HG03439 (cell line): ENCODE measurements around the gene KLHL26.

Experiments
- ATAC-seq: cut with Tn5 transposase; IDR thresholded peaks from one replicate; pipeline ENCODE4 v1.9.1; 2021; ENCODE audit warnings: mild to moderate bottlenecking, moderate library complexity; ENCODE audit not compliant: unreplicated experiment

The KLHL26 gene

DNA sequence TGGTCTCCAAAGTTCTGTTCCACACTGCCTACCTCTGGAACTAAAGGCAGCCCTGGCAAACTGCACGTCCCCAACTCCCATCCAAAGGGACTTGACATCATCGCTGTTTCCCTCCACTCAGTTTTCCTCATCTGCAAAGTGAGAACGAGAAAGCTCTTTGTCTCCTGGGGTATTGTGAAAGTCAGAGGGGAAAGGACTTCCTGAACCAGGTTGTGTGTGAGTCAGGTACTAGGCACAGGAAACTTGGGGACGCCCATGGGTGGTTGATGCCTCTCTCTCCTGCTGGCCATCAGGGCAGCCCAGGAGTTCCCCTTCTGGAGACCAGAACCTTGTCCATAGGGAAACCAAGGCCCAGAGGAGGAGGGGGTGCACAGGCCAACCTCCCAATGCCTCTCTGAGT is 35.0 kb upstream of the KLHL26 start:
- ATAC-seq: no peak

DNA sequence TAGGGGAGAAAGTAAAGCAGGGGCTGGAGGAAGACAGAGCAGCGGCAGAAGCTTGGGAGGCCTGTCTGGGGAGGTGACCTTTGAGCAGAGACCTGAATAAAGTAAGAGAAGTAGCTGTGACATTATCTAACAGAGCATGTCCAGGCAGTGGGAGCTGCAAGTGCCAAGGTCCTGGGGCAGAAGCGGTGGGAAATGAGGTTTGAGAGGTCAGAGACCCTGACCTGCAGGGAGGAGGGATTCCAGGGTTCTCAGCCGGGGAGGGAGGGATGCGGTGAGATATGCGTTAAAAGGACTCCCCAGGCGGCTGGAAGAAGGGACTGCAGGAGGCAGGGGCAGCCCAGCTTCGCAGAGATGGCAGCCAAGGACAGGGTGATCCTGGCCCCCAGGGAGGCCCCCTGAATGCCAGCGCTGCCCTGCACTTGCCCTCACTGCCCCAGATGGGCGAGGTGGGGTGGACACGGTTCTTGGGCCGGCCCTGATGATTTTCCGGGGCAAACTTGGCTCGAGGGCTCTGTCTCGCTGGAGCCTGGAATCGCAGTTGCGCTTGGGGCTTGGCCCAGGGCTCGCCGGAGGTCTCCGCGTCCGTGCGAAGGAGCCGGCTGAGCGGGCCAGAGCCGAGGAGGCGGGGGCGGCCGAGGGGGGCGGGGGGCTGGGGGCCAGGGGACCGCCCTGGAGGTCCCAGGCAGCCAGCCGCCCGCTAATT is 33.4 kb upstream of the KLHL26 start:
- no peak for ATAC-seq

DNA sequence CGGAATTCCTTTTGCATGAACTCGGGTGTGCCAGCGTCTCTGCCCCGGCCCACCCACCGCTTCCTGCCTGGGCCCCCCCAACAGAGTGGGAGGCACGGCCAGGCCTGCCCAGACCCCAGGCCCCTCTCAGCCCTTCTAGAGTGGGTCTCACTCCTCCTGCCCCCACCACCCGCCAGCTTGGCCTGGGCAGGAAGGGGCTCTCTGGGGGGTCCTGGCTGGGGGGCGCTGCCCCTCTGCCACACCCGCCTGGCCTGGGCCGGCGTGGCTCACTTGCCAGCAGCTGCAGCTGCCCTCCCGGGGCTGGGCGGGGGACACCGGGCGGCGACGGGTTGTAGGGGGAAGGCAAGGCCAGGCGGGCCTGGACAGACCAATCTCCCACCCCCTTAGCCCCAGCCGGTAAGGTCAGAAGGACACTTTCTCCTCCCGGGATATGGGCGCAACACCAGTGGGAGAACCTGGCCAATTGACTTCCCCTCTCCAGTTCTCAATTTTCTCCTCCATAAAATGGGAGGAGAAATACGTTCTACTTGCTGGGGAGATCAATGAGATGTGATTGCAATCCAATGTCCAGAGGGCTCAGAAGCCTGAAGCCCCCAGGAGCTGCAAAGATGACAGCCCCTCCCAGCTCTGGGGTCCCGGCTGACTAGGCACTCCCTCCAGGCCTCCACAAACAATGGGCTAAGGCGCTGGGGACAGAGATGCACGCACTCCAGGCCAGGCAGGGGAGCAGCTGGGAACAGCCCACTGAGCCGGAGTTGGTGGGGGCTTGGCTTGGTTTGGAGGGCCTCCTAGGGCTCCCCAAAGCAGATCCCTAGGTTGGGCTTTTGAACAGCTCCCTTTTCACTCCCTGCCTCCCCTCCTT is 32.6 kb upstream of the KLHL26 start:
- ATAC-seq: no peak

DNA sequence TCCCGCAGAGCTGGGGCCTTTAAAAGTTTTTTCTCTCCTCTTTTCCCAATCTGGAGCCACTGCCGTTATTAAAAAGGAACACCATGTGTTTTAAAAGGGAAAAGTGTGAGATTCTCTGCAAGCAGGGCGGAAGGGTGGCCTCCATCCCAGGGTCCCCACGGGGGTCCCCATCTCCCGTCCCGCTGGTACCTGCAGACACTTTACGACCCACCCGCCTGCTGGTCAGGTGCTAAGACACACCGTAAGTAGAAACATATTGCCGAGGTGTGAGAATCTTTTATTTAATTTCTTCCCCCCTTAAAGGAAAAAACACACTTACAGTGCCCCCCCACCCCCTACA is 32.0 kb upstream of the KLHL26 start:
- ATAC-seq: no peak

DNA sequence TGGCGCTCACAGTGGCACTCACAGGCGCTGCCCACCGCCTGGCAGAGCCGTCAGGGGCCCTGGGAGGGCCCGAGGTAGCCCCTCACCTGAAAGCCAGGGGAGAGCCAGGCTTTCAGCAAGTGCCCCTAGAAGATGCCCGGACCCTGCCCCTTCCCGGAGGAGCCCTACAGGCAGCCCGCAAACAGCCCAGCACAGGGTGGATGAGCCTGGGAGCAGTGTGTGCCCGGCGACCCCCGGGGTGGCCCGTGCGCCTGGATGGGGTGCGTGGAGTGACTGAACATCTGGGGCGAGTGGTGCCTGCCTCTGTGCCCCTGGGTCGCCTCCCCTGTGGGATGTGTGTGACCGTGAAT is 31.7 kb upstream of the KLHL26 start:
- ATAC-seq: no peak

DNA sequence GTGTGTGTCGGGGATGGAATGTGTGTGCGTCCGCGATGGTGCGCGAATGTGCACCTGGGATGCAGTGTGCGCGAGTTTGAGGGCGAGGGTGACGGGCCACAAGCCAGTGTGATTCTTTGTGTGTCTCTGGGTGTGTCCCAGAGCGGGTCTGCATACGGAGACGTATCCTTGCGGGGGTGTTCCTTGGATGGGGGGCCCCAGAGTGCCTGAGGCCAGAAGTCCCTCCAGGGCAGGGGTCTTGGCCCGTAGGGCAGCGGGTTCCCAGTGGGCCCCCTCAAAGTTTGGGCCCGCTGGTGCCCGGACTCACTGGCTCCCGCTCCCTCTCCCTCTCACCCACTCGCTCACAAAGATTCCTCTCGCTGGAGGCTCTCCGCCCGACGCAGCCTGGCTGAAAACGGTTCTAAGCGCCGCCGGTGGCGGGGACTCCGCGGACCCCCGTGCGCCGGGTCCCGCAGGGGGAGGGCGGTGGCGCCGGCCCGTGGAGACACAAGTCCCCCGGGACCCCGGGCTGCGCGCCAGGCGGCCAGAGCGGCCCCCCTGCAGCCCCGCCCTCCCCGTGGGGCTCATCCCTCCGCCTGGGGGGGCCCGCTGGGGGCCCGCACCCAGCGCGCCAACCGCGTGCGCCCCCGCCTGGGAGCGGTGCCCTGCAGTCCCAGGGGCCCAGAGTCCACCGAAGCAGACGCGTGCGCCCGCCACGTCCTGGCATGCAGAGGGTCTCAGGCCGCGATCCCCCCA is 31.1 kb upstream of the KLHL26 start:
- no peak for ATAC-seq

DNA sequence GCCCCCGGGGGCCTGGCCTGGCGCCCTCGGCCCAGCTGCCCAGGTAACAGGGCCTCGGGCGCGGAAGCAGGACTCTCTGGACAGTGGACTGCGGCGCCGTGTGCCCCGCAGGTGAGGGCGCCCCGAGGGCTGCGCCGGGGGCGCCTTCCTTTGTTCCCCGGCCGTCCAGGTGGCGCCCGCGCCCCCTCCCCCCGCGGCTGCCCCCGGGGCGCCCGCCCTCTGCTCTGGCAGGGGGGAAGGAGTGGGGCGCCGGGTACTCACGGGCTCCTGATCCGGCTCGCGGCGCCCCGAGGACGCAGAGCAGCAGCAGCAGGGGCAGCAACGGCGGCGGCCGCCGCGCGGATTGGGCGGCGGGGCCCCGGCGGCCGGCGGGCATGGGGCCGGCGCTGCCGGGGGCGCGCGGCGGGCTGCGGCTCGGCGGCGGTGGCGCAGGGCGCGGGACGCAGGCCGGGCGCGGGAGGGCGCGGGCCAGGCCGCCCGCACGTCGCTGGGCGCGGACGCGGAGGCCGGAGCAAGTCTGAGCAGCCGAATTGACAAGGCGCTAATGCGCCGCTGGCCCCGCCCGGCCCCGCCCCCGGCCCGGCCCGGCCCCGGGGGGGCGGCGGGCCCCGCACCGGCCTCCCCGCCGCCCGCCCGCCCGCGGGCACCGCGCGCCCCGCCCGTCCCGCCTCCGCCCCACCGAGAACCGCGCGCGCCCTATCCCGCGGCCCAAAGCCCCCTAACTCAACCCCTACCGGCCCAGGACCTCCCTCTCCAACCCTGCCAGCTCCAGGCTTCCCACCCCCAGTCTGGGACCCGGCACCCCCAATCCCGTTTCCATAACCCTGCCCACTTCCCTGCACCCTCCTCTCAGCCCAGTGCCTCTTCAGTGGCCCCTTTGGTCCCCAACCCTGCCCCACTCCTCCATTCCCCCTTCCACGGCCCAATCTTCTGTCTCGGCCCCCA is 30.3 kb upstream of the KLHL26 start, which contains the start of gene CRLF1:
TSS of gene CRLF1 (minus strand) at position 519 of the 945 bp plus-strand sequence. CDS start at position 376, 143 bp downstream.
- ATAC-seq: no peak

DNA sequence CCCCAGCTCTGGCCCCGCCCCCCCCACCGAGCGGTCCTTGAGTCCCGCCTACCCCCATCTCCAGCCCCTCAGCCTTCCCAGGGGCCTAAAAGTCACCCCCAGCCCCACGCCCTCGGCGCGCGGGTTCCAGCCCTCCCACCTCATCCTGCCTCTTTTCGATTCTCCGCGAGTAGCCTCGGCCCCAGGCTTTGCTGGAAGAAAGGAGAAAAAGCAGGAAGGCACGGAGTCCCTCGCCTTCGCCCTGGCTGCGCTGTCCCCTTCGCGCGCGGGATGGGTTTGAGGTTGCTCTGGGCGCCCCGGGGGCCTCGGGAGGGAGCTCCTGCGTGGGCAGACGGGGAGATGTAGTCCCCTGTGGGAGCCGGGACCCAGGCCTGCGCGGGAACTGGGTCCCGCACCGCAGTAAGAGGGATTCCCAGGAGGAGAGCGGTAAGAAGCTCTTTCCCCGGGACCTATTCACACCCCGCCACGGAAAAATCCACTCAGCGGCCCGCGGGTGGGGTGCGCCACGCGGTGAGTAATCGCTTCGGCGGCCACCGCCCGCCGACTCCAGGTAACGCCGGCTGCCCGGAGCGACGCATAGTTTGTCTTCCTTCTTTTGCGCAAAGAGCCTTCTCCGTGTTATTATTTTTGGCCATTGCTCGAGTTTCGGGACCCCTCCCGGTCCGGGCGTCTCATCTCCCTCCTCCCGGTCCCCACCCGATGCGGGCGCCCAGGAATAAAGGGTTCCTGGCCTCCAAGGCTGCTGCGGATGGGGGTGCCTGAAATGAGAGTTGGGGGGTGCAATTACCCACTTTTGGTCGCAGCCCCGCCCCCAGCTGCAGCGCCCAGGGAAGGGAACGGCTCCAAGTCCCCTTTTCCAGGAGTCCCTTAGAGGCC is 29.4 kb upstream of the KLHL26 start:
- ATAC-seq: no peak

DNA sequence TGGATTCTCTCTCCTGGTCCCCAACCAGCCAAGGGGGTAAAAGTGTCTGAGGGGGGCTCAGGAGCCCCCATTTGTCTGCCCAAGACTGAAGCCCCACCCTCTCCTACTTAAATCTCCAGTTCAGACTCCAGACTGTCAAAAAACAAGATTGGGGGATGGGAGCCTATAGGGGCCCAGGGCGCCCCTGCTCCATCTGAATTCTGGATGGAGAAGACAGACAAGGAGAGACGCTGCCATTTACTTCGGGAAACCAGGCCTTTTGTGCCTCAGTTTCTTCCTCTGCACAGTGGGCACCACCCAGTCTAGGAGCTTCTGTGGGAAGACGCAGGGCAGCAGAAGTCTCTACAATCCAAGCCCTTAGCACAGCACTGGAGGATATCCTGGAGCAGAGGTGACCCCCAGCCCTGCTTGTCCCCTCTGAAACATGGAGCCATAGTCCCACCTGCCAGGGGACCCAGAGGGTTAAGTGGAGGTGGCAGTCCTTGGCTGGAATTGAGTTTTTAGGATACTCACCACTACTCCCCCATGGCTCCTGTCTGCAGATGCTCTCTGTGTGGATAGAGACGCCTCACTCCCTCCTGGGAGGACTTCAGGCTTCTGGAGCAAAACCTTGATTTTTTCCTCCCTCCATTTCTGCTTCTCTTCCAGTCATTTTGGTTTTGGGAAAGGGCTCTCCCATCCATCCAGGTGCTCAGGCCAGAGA is 28.6 kb upstream of the KLHL26 start:
- no peak for ATAC-seq

DNA sequence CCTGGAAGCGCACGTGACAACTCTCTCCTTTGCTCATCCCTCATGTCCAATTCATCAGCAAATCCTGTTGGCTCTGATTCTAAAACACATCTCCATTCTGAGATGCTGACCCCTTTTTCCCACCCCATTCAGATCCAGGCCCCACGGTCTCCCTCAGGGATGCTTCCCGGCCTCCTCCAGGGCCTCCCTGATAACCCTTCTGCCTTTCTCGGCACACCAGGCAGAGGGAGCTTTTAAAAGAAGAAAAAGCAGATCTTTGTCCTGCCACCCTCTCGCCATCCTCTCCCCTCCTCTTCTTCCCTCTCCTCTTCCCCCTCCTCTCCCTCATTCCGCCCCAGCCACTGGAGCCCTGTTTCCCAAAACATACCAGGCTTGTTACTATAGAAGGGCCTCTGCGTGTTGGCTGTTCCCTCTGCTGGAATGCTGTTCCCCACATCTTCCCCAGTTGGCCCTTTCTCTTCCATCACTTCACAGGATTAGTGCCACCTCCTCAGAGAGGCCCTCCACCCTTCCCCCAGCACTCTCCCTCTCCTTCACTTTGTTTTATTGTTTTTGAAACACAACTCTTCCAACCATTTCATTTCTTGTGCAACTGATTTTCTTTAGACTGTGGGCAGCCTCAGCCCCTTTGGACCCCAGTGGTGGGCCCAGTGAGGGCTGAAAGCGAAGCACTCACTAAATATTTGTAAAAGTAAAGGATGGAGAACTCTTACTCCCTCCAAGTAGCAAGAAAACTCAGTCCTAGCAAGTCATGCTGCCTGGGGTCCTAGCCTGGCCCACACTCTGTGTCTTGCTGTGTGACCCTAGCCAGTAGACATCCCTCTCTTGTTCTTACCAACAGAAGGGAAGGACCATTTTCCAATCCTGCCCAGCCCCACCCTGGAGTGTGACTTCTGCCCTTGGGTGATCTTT is 27.8 kb upstream of the KLHL26 start:
- ATAC-seq: no peak

DNA sequence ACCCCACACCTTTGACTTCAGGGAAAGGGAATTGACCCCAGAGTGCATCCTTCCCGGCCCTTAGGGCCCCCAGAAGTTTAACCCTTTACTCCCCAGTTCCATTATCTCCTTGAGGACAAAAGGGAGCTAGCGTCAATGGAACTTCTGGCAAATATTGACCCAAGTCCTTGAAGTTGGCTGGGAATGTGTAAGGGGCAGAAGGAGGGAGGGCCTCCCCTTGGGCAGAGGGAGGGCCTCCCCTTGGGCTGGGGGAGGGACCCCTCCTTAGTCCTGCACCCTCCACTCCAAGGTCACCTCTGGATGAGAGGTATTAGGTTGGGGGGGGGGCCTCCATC is 27.1 kb upstream of the KLHL26 start:
- no peak for ATAC-seq

DNA sequence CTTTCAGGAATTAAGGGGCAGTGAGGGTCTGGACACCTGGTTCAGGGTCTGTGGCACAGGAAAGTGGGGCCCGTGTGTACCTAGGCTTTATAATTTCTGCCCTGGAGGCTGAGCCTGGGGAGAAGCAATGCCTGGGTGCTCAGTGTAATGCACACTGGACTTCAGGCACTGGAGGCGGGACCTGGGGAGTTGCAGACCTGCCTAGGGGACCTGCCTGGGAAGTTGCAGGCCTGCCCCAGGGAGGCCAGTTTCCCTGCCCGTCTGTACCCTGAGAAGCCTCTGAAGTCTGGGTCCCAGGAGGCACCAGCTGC is 26.6 kb upstream of the KLHL26 start:
- no peak for ATAC-seq

DNA sequence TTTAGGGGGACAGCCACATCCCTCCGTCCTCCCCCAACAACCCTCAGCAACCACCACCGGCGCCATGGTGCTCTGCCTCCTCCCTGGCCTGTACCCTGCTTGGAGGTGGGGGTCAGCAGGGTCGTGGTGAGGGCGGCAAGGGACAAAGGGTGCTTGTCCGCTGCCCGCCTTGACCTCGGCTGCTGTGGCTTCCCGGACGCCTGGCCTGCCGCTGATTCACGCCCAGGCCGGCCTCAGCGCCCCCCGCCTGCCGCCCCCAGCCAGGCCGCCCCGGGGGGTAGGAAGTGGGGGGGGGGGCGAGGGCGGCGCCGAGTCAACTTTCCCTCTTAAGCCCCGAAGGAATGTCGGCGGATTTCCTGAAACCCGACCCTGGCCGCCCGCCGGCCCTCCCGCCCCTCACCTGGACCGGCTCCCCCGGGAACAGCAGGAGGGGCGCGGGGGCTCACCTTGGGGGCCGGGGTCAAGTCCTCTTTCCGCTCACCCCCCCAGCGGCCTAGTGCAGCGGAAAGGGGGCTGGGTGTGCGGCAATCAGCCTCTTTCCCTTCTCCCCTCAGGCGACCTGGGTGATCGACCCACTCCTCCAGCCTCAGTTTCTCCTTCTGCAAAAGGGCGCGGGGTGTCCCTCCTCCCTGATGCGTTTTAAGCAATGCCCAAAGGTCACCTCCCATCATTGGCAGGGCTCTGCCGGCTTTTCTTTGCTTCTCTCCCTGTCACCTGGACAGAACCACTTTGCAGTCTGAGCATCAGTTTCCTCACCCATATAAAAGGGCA is 26.1 kb upstream of the KLHL26 start:
- no peak for ATAC-seq

DNA sequence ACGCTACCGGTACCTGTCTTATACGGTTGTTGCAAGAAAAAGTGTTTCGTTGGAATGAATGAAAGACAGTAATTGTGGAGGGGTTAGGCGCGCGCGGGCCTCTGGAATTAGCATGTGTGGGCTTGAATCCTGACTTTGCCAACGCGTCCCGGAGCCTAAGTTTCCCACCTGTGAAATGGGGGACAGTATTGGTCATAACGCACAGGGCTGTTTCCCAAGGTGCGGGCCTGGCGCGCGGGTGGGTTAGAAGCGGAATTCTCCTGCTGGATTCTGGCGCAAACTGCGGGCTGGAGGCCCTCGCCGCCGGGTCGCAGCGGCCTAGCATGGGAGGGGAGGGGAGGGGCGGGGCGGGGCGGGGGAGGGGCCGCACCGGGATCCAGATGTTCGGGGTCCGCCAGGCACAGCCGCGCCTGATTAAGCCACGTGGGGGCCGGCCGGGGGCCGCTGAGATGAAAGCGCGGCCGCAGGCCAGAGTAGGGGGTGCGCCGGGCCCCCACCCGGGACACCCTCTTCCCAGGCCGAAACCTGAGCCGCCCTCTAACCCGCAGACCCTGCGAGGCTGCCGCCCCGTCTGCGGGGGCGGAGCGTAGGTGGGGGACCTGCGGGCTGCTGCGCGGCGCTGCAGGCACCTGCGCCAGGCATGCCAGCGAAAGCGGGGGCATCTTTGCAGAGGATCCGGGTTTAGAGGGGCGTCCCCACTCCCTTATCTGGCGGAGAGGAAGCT is 25.3 kb upstream of the KLHL26 start:
- no peak for ATAC-seq

DNA sequence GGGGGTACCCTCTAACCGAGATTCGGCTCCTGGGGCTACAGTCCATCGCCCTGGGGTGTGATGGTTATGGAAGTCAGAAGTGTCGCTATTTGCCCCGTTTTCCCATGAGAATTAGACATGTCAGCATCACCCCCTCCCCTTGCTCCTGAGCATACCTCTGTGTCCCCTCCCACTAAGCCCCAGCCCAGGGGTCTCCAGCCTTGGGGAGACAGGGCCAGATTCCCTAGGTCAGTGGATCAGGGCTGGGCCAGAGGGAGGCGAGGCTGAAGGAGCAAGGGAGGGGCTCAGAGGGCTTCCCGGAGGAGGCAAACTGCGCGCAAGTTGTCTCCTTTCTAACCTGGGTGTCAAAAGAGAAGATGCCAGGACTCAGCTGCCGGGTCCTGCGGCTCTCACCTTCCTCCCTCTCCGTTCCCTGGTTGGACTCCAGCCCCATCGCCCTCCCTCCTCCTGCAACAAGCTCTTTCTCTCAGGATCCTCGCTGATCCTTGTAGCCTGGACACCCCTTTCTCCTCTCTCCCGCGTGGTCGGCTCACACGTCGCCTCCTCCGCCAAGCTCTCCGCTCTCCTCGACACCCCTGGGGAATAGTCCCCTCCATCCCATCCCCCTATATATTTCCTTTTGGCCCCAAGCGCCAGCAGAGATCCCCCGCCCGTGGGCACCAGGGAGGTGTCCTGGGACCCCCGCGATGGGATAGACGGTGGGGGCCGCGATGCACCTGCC is 24.6 kb upstream of the KLHL26 start:
- no peak for ATAC-seq
